ENCODE measurements around the gene CHMP6. TPM values are rescaled to one million over a fixed set of nuclear protein-coding genes. Genes with fewer than 3 reads are reported as not detected.

CHMP6 gene
- total RNA-seq, 1 donor from 2014 or later: 26.9 TPM

DNA sequence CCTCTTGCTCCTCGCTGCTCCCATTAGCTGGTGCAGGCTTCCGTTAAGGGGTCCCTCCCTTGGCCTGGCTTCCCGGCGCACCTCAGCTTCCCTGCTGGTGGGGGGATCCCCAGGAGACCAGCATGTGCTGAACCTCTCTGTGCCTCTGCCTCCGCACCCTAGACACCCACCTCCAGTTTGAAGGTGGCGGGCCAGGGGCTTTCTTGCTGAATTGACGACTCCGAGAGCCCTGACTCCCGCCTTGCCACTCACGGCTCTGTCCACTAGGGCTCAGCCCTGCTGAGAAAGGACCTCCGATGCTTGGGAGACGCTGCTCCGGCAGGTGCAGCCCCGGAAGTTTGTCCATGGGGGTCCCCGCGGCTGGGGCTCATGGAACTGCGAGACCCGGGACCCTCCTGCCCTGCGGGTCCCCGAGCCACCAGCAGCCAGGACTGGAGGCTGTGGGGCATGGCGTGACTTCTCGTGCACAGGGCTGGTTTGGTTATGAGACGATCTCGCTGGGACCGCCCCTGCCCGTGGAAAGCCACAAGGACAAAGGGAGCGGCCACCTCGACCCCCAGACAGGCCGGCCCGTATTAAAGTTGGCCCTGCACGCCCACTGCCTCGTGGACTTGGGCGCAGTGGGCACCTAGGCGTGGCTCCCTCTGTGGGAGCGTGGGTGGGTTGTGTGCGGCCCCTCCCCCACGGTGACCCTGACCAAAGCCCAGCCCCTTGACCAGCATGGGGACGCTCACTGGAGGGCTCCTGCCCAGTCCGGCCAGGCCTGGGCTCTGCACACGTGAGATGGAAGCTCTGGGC is 8.1 kb downstream of the CHMP6 start:
- H3K4me1 Mint-ChIP-seq: peaks cover 16% of the 10 kb centered on the region
- no peak overlapping the region for H3K27ac Mint-ChIP-seq
- H3K9me3 Mint-ChIP-seq: no peaks in the 10 kb centered on the region
- TF ChIP-seq, protein P1, sequence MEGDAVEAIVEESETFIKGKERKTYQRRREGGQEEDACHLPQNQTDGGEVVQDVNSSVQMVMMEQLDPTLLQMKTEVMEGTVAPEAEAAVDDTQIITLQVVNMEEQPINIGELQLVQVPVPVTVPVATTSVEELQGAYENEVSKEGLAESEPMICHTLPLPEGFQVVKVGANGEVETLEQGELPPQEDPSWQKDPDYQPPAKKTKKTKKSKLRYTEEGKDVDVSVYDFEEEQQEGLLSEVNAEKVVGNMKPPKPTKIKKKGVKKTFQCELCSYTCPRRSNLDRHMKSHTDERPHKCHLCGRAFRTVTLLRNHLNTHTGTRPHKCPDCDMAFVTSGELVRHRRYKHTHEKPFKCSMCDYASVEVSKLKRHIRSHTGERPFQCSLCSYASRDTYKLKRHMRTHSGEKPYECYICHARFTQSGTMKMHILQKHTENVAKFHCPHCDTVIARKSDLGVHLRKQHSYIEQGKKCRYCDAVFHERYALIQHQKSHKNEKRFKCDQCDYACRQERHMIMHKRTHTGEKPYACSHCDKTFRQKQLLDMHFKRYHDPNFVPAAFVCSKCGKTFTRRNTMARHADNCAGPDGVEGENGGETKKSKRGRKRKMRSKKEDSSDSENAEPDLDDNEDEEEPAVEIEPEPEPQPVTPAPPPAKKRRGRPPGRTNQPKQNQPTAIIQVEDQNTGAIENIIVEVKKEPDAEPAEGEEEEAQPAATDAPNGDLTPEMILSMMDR (IDR thresholded peaks at IDR 0.05; ENCODE audit: unreplicated experiment): no peak
- no peak for DNase-seq (ENCODE audit: low spot score in 2 of 2, unreplicated experiment in 2 of 2)
- H3K36me3 Mint-ChIP-seq: peaks cover 6% of the 10 kb centered on the region
- peaks cover 29% of the 10 kb centered on the region for H3K27me3 Mint-ChIP-seq (ENCODE audit: low read depth)
- H3K4me3 Mint-ChIP-seq: no peak overlapping the region

- no peak for DNase-seq (ENCODE audit: low spot score in 2 of 2, unreplicated experiment in 2 of 2)
- TF ChIP-seq, protein P1 (IDR thresholded peaks at IDR 0.05; ENCODE audit: unreplicated experiment): no peak
- no peaks in the 10 kb centered on the region for H3K9me3 Mint-ChIP-seq
- H3K4me3 Mint-ChIP-seq: no peak overlapping the region
- peaks cover 6% of the 10 kb centered on the region for H3K36me3 Mint-ChIP-seq
- no peak overlapping the region for H3K27ac Mint-ChIP-seq
- H3K4me1 Mint-ChIP-seq: peaks cover 16% of the 10 kb centered on the region
- H3K27me3 Mint-ChIP-seq (ENCODE audit: low read depth): peaks cover 35% of the 10 kb centered on the region
Measured at GRCh38 chr17:81000334-81000630, 8.6 kb downstream of the CHMP6 start.

DNA sequence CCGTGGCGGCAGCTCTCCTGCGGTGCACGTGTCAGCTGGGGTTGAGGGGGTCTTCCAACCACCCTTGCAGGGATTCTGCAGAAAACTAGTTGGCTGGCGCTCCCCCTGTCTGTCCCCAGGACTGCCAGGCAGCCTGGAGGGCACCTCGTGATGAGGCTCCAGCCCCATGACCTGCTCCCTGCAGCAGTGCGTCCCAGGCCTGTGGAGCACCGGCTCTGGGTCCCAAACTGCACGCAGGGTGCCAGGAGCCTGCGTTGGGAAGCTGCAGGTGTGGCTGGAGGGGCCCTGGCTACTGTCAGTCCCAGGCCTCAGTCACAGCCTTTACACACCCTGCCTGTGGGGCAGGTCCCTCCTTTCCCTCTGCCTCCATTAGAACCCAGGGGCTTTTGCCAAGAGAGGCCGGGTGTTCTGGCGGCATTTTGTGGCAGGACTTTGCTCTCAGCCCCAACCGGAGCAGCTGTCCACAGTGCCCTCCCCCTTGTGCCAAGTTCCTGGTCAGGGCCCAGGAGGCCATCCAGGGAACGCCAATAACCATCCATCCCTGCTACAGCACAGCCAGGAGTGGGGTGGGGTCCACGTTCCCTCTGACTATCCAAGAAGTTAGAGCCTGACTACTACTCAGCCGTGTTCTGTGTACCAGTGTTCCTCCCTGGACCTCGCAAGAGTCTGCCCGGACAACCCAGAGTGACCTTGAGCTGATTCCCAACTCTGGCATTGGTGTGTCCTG is 9.2 kb downstream of the CHMP6 start:
- H3K27me3 Mint-ChIP-seq (ENCODE audit: low read depth): peaks cover 40% of the 10 kb centered on the region
- TF ChIP-seq, protein P1 (IDR thresholded peaks at IDR 0.05; ENCODE audit: unreplicated experiment): no peak
- no peak for DNase-seq (ENCODE audit: low spot score in 2 of 2, unreplicated experiment in 2 of 2)
- H3K4me3 Mint-ChIP-seq: no peak overlapping the region
- H3K4me1 Mint-ChIP-seq: peaks cover 16% of the 10 kb centered on the region
- H3K36me3 Mint-ChIP-seq: peaks cover 1% of the 10 kb centered on the region
- no peak overlapping the region for H3K27ac Mint-ChIP-seq
- H3K9me3 Mint-ChIP-seq: no peaks in the 10 kb centered on the region

DNA sequence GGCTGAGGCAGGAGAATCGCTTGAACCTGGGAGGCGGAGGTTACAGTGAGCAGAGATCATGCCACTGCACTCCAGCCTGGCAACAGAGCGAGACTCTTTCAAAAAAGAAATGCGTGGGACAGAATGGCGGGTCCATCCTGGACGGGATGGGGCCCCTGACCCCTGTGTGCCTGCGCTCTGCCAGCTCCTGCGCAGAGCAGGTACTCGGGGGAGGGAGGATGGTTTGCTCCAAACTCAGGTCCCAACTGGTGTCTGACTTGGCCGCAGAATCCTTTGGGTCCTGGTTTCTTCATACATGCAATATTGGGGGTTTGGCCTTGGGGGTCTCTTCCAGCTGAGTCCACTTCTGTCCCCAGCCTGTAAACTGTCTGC is 10.4 kb downstream of the CHMP6 start:
- no peak for DNase-seq (ENCODE audit: low spot score in 2 of 2, unreplicated experiment in 2 of 2)
- H3K9me3 Mint-ChIP-seq: no peaks in the 10 kb centered on the region
- H3K36me3 Mint-ChIP-seq: no peaks in the 10 kb centered on the region
- H3K27me3 Mint-ChIP-seq (ENCODE audit: low read depth): peaks cover 51% of the 10 kb centered on the region
- no peak overlapping the region for H3K27ac Mint-ChIP-seq
- H3K4me1 Mint-ChIP-seq: peaks cover 16% of the 10 kb centered on the region
- TF ChIP-seq, protein P1 (IDR thresholded peaks at IDR 0.05; ENCODE audit: unreplicated experiment): no peak
- no peak overlapping the region for H3K4me3 Mint-ChIP-seq

- TF ChIP-seq, protein P1 (IDR thresholded peaks at IDR 0.05; ENCODE audit: unreplicated experiment): no peak
- no peak for DNase-seq (ENCODE audit: low spot score in 2 of 2, unreplicated experiment in 2 of 2)
- Mint-ChIP-seq H3K4me1 (peaks cover 16% of the 10 kb centered on the region), H3K9me3 (no peaks in the 10 kb centered on the region), H3K4me3 (peak overlapping the region; percentile 51), H3K27me3 (ENCODE audit: low read depth) (peaks cover 57% of the 10 kb centered on the region), H3K27ac (no peak overlapping the region), H3K36me3 (no peaks in the 10 kb centered on the region)
Measured at GRCh38 chr17:81002409-81003361, 11.0 kb downstream of the CHMP6 start.
